GM18519 (cell line): Measurements from ENCODE around the gene NR2C2.

Source experiments
- ATAC-seq: cut with Tn5 transposase; IDR thresholded peaks from one replicate; pipeline ENCODE4 v1.9.1; 2021; ENCODE audit warnings: mild to moderate bottlenecking, moderate library complexity; ENCODE audit not compliant: unreplicated experiment, low FRiP score

NR2C2 gene

DNA sequence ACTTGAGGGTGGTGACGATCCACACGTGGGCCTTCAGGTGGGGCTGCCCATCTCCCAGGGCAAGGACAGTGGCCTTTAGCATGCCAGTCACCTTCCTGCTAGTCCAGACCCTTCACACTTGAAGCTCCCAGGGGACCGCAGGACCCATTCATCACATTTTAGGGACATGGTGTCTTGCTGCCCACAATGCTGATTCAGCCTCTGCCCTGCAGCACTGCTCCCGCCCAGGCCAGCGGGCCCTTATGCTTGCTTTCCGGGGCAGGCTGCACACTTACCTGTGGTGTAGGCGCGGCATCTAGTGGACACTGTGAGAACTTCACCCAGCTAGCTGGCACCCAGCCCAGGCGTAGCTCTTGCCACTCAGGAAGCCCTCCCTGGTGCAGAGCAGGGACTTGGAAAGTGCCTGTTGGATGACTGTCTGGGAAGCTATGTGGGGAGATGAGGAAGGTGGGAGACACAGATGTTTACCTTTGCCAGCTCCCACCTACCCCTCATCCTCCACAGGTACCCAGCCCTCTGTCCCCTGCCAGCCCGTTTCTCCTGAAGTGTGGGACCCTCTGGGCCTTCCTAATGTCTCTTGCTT, 26.3 kb upstream of the NR2C2 start:
- ATAC-seq = peak; percentile 52

GRCh38 chr3:14921811-14922705, 25.3 kb upstream of the NR2C2 start:
- no peak for ATAC-seq

- no peak for ATAC-seq
Observed at GRCh38 chr3:14922863-14923262, 24.5 kb upstream of the NR2C2 start.

- ATAC-seq = no peak
Observed at GRCh38 chr3:14923476-14923875, 23.9 kb upstream of the NR2C2 start.

- no peak for ATAC-seq
Observed at GRCh38 chr3:14925729-14926591, 21.4 kb upstream of the NR2C2 start.

DNA sequence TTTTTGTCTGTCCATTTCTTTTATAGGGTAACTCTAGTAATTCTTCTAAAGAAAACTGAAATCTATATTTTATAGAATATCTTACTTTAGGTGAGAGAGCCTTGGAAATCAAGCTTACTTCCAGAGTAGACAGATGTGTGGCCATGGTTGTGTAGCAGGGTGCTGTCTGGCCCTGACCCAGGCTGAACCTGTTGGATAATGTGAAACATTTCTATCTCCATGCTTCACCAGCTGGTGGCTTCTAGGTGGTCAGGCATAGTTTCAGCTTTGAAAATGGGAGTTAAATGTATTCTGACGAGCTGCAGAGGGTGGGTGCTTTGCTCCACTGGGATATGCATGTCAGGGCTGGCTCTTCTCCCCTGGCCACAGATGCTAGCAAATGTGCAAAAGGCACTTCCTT, 20.8 kb upstream of the NR2C2 start:
- ATAC-seq = no peak

DNA sequence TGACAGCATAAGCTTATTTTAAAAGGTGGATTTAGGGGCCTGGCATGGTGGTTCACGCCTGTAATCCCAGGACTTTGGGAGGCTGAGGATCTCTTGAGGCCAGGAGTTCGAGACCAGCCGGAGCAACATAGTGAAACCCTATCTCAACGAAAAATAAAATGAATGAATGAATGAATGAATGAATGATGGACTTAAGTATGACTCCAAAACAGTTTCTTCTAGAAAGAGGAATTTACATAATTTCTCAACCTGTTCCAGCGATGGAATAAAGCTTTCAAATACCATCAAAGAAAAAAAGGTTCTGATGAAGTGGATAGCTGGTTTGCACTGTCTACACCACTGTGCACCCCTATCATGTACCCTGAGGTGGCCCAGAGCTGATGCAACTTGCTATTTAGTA, 20.1 kb upstream of the NR2C2 start:
- no peak for ATAC-seq

GRCh38 chr3:14929310-14930074, 17.9 kb upstream of the NR2C2 start:
- no peak for ATAC-seq

- ATAC-seq = no peak
Observed at GRCh38 chr3:14933820-14934425, 13.5 kb upstream of the NR2C2 start.

- no peak for ATAC-seq
Observed at GRCh38 chr3:14935592-14936345, 11.6 kb upstream of the NR2C2 start.

DNA sequence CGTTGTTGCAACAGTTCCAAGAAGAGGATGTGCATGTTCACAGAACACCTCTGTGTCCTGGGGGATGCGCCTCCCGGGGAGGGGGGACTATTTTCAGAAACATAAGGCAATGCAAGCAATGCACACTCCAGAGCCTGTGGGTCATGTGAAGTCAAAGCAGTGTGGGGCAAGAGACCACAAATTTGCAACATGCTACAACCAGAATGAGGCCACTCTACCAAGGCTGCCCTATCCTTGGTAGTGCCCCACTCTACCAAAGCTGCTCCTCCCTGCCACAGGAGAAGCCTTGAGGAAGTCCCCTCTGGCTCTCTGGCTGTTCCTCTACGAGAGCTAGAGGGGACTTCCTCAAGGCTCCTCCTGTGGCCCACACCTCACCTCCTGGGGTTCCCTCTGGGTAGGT, 8.4 kb upstream of the NR2C2 start:
- no peak for ATAC-seq

- ATAC-seq = no peak
Observed at GRCh38 chr3:14941871-14942270, 5.5 kb upstream of the NR2C2 start.

GRCh38 chr3:14943042-14943441, 4.3 kb upstream of the NR2C2 start:
- ATAC-seq = no peak

DNA sequence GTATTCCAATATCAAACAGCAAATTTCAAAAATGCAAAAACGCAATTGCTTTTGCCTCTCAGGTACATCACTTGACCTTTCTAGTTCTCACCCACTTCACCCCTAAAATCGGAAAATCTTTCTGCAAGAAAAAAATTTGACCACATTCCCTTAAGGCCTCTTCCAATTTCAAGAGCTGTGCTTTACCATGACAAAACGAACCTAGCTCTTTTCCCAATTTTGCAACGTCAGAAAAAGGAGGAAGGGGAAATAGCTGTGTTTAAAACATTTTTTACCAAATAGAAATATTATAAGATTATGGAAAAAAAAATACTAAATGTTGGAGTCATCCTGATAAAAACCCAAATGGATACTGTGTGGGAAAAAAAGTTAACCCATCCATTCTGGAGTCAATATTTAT, 1.1 kb upstream of the NR2C2 start:
- no peak for ATAC-seq

- ATAC-seq = no peak
Observed at GRCh38 chr3:14946739-14947099, 664 bp upstream of the NR2C2 start.

DNA sequence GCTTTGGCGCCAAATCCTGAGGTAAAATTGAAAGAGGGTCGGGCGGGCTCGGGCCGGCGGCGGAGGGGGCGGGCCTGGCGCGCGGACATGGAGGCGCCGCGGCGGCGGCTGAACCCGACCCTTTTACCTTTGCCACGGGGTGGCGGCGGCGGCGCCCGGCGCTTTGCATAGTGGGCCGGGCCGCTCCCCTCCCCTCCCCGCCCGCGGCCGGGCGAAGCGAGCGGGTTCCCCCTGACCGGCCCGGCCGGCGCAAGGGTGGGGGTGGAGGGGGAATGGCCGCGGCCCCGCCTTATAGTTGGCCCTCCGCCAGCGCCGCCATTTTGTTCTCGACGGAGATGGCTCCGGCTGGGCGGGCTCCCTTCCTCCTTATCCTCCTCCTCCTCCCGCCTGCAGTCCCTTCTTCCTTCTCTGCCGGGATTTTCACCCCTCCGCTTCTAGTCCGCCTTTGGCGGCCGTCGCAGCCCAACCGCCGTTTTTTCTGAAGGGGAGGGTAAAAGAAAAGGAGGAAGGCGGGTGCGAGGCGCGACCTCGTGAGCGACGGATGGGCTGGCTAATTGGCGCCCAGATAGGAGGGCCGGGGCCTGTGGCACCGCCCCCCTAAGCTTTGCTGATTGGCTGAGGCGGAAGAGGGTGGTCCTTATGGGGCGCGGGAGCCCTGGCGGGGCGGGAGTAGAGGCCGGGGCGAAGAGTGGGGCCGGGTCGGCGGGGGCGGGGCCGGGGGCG, 664 bp downstream of the NR2C2 start:
- ATAC-seq = peak; percentile 81

GRCh38 chr3:14948609-14949038, 1.2 kb downstream of the NR2C2 start:
- ATAC-seq = no peak

GRCh38 chr3:14949126-14949525, 1.7 kb downstream of the NR2C2 start:
- no peak for ATAC-seq

GRCh38 chr3:14950274-14950673, 2.9 kb downstream of the NR2C2 start:
- ATAC-seq = no peak
